ENCODE measurements around the gene NACC1.

NACC1 gene

DNA sequence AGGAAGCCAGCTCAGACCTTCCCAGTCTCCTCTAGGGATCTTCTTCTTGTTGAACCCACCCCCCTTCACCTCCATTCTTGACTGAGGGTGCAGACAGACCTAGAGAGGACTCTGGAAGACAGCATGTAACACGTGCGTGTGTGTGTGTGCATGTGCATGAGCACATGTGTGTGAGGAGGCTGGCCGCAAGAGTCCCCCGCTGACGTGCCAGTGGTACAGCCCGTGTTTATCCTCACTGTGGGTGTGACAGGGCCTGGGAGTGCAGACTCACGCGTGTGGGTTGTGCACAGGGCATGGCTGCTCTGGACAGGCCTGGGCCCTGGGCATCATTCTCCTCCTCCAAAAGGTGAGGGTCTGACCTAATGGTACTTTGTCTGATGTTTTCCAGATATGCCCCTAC is 41.7 kb upstream of the NACC1 start:
- no peak for TF ChIP-seq RAD21 (IDR thresholded peaks at IDR 0.05; ENCODE audit: low read depth)
- TF ChIP-seq EGR1 (IDR thresholded peaks at IDR 0.05) = no peak
- no peak for TF ChIP-seq ZBTB7A (IDR thresholded peaks at IDR 0.05; ENCODE audit: low read depth)
- no peak for TF ChIP-seq CREB1 (IDR thresholded peaks at IDR 0.05; ENCODE audit: low read depth)
- no peak for TF ChIP-seq TEAD4 (IDR thresholded peaks at IDR 0.05)
- no peak for TF ChIP-seq CEBPB (IDR thresholded peaks at IDR 0.05)
- no peak for TF ChIP-seq TAF1 (IDR thresholded peaks at IDR 0.05; ENCODE audit: low read depth)
- no peak for TF ChIP-seq NFIC (IDR thresholded peaks at IDR 0.05)
- TF ChIP-seq USF1 (IDR thresholded peaks at IDR 0.05) = no peak

DNA sequence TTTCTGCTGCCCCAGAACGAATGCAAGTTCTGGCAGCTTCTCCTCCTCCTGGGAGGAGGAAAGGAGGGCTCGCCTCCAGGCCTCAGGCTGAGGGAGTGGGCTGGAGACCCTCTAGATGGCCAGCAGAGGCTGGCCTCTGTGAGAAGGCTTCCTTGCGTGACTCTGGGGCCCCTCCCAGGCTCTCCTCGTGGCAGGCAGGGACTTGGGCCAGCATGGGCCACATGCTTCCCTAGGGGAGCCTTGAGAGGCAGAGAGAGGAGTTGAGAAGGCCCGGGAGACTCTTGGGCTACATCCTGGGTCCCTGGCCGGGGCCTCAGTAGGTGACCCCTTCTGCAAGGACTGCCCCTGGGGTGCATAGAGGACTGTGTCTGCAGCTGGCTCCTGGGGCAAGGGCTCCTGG is 41.3 kb upstream of the NACC1 start:
- TF ChIP-seq USF1 (IDR thresholded peaks at IDR 0.05) (no peak), TAF1 (IDR thresholded peaks at IDR 0.05; ENCODE audit: low read depth) (no peak), YY1 (IDR thresholded peaks at IDR 0.05; ENCODE audit: low read depth) (no peak)

DNA sequence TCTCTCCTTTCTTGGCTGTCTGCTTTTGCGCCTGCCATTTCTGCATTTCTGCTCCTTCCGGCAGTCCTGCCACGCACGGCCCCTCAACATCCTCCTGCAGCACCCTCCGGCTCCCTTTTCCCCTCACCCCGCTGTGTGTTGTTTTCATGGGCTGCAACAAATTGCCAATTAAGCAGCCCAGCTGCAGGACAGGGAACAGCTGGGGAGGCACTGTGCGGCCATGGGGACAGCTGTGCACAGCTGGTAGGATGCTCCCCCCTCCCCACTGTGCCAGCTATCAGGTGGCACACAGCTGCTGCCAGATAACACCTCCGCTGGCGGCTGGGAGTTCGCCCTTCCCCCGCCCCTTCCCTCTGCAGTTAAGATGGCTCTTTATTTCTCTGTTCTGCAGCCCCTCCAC is 40.8 kb upstream of the NACC1 start:
- TF ChIP-seq TEAD4 (IDR thresholded peaks at IDR 0.05) (no peak), EGR1 (IDR thresholded peaks at IDR 0.05) (no peak), CREB1 (IDR thresholded peaks at IDR 0.05; ENCODE audit: low read depth) (no peak), CEBPB (IDR thresholded peaks at IDR 0.05) (no peak), YY1 (IDR thresholded peaks at IDR 0.05; ENCODE audit: low read depth) (no peak), TAF1 (IDR thresholded peaks at IDR 0.05; ENCODE audit: low read depth) (no peak), ZBTB7A (IDR thresholded peaks at IDR 0.05; ENCODE audit: low read depth) (no peak), EP300 (IDR thresholded peaks at IDR 0.05; ENCODE audit: borderline replicate concordance) (no peak), USF1 (IDR thresholded peaks at IDR 0.05) (no peak)

DNA sequence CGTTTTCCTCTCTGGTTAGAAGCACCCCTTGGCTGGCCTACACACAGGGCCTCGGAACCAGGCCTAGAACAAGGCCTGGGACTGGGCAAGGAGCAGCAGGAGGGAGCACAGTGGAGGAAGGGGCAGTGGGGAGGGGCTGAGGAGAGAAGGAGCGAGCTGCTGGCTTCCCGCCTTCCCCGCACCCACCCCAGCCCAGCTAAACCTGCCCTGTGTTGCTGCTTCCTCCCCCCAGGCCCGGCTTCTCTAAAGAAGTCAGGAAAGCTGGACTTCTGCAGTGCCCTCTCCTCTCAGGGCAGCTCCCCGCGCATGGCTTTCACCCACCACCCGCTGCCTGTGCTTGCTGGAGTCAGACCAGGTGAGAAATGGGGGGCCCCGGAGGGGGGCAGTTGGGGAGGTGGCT is 39.7 kb upstream of the NACC1 start:
- TF ChIP-seq CEBPB (IDR thresholded peaks at IDR 0.05) (no peak), USF1 (IDR thresholded peaks at IDR 0.05) (no peak), FOXM1 (IDR thresholded peaks at IDR 0.05; ENCODE audit: borderline replicate concordance, low read depth) (no peak), RAD21 (IDR thresholded peaks at IDR 0.05; ENCODE audit: low read depth) (no peak), ZBTB7A (IDR thresholded peaks at IDR 0.05; ENCODE audit: low read depth) (no peak)

- no peak for TF ChIP-seq EGR1 (IDR thresholded peaks at IDR 0.05)
- no peak for TF ChIP-seq USF1 (IDR thresholded peaks at IDR 0.05)
- no peak for TF ChIP-seq TAF1 (IDR thresholded peaks at IDR 0.05; ENCODE audit: low read depth)
- TF ChIP-seq EP300 (IDR thresholded peaks at IDR 0.05; ENCODE audit: borderline replicate concordance) = no peak
- no peak for TF ChIP-seq ZBTB7A (IDR thresholded peaks at IDR 0.05; ENCODE audit: low read depth)
- TF ChIP-seq CEBPB (IDR thresholded peaks at IDR 0.05) = no peak
- TF ChIP-seq TEAD4 (IDR thresholded peaks at IDR 0.05) = no peak
- TF ChIP-seq MAX (IDR thresholded peaks at IDR 0.05) = no peak
- TF ChIP-seq NFIC (IDR thresholded peaks at IDR 0.05) = no peak
- no peak for TF ChIP-seq TCF12 (IDR thresholded peaks at IDR 0.05; ENCODE audit: low read depth)
- TF ChIP-seq FOXM1 (IDR thresholded peaks at IDR 0.05; ENCODE audit: borderline replicate concordance, low read depth) = no peak
- TF ChIP-seq YY1 (IDR thresholded peaks at IDR 0.05; ENCODE audit: low read depth) = no peak
- TF ChIP-seq, protein P1, sequence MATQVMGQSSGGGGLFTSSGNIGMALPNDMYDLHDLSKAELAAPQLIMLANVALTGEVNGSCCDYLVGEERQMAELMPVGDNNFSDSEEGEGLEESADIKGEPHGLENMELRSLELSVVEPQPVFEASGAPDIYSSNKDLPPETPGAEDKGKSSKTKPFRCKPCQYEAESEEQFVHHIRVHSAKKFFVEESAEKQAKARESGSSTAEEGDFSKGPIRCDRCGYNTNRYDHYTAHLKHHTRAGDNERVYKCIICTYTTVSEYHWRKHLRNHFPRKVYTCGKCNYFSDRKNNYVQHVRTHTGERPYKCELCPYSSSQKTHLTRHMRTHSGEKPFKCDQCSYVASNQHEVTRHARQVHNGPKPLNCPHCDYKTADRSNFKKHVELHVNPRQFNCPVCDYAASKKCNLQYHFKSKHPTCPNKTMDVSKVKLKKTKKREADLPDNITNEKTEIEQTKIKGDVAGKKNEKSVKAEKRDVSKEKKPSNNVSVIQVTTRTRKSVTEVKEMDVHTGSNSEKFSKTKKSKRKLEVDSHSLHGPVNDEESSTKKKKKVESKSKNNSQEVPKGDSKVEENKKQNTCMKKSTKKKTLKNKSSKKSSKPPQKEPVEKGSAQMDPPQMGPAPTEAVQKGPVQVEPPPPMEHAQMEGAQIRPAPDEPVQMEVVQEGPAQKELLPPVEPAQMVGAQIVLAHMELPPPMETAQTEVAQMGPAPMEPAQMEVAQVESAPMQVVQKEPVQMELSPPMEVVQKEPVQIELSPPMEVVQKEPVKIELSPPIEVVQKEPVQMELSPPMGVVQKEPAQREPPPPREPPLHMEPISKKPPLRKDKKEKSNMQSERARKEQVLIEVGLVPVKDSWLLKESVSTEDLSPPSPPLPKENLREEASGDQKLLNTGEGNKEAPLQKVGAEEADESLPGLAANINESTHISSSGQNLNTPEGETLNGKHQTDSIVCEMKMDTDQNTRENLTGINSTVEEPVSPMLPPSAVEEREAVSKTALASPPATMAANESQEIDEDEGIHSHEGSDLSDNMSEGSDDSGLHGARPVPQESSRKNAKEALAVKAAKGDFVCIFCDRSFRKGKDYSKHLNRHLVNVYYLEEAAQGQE (IDR thresholded peaks at IDR 0.05; ENCODE audit: low read depth) = no peak
- no peak for TF ChIP-seq RAD21 (IDR thresholded peaks at IDR 0.05; ENCODE audit: low read depth)
- TF ChIP-seq CREB1 (IDR thresholded peaks at IDR 0.05; ENCODE audit: low read depth) = no peak
Observed at GRCh38 chr19:13078897-13079541, 39.0 kb upstream of the NACC1 start.

GRCh38 chr19:13079542-13079986 is 38.5 kb upstream of the NACC1 start:
- TF ChIP-seq NFIC (IDR thresholded peaks at IDR 0.05) (peak; percentile 59), EP300 (IDR thresholded peaks at IDR 0.05; ENCODE audit: borderline replicate concordance) (no peak)
